PC-9 (cell line): Measurements from ENCODE around the gene CNPY4. TPM values are rescaled to one million over a fixed set of nuclear protein-coding genes. Genes with fewer than 3 reads are reported as not detected.

ENCODE experiments used
- BruUV-seq: library from RNA; stranded (reverse); fragments of 400-500 nt; replicated peaks from 2 replicates; lab custom pipeline; 2021; lab: Mats Ljungman, UMichigan
- CTCF ChIA-PET: fragments of 300-600 bp; sonication (Branson Sonifier 250); formaldehyde crosslinking; loops from one replicate; lab custom pipeline; 2022; ENCODE audit warnings: antibody characterized with exemption; lab: Charles Lee
- POLR2A ChIA-PET: fragments of 300-600 bp; sonication (Branson Sonifier 250); formaldehyde crosslinking; loops from one replicate; lab custom pipeline; 2022; ENCODE audit warnings: antibody characterized with exemption; ENCODE audit not compliant: unreplicated experiment; lab: Charles Lee
- DNase-seq, 2 experiments: peaks; one replicate each; pipeline versions ENCODE4 v3.0.0 to v3.0.0-alpha.2; 2015 to 2022; ENCODE audit warnings: mixed read lengths in 1 of 2
- H2AFZ ChIP-seq: fragments of 200-600 bp; sonication (generic); 2 replicates; pipeline ENCODE4 v1.8.1; 2017; ENCODE audit warnings: antibody characterized with exemption
- H3F3A ChIP-seq: fragments of 200-600 bp; sonication (generic); 2 replicates; pipeline ENCODE4 v1.8.1; 2017; ENCODE audit warnings: antibody characterized with exemption, mild to moderate bottlenecking, low read depth; ENCODE audit not compliant: insufficient read depth
- H3K27ac ChIP-seq: fragments of 200-600 bp; sonication (generic); 2 replicates; pipeline ENCODE4 v1.6.1; 2016; ENCODE audit warnings: mixed run types
- H3K27me3 ChIP-seq: fragments of 200-600 bp; sonication (generic); 2 replicates; pipeline ENCODE4 v1.6.1; 2016; ENCODE audit warnings: low read depth, mixed run types; ENCODE audit not compliant: insufficient read depth
- H3K36me3 ChIP-seq: fragments of 200-600 bp; sonication (generic); 2 replicates; pipeline ENCODE4 v1.6.1; 2016; ENCODE audit warnings: low read depth, mixed run types
- H3K4me1 ChIP-seq: fragments of 200-600 bp; sonication (generic); replicated peaks from 2 replicates; pipeline ENCODE4 v1.6.1; 2016; ENCODE audit warnings: mixed run types; ENCODE audit not compliant: insufficient read depth
- H3K4me2 ChIP-seq: fragments of 200-600 bp; sonication (generic); 2 replicates; pipeline ENCODE4 v1.6.1; 2017; ENCODE audit warnings: mixed run types
- H3K4me3 ChIP-seq: fragments of 200-600 bp; sonication (generic); 2 replicates; pipeline ENCODE4 v1.6.1; 2016; ENCODE audit warnings: mixed run types
- H3K79me2 ChIP-seq: fragments of 200-600 bp; sonication (generic); 2 replicates; pipeline ENCODE4 v1.6.1; 2017; ENCODE audit warnings: low read depth, mixed run types
- H3K9me2 ChIP-seq: fragments of 200-600 bp; sonication (generic); 2 replicates; pipeline ENCODE4 v1.8.1; 2017; ENCODE audit warnings: mild to moderate bottlenecking; ENCODE audit not compliant: insufficient read depth
- H3K9me3 ChIP-seq: fragments of 200-600 bp; sonication (generic); 2 replicates; pipeline ENCODE4 v1.8.1; 2016; ENCODE audit warnings: low read depth; ENCODE audit not compliant: insufficient read depth
- H4K20me1 ChIP-seq: fragments of 200-600 bp; sonication (generic); 2 replicates; pipeline ENCODE4 v1.8.1; 2017; ENCODE audit not compliant: insufficient read depth
- CTCF ChIP-seq: fragments of 200-600 bp; sonication (generic); conservative IDR thresholded peaks from 2 replicates; pipeline ENCODE4 v1.6.1; 2017; ENCODE audit warnings: mixed run types, antibody characterized with exemption, mild to moderate bottlenecking, moderate library complexity
- EZH2 ChIP-seq: fragments of 200-600 bp; sonication (generic); IDR thresholded peaks from 2 replicates; pipeline ENCODE4 v1.8.0; 2017; ENCODE audit warnings: antibody characterized with exemption, low read depth
- intact Hi-C: fragments of 100-400 bp; cut with micrococcal nuclease; formaldehyde crosslinking; loops from one replicate; pipeline ENCODE4 v1.10.0; 2022; ENCODE audit not compliant: unreplicated experiment
- total RNA-seq: library from RNA; stranded (reverse); gene quantifications from 2 replicates; pipeline ENCODE4 v1.2.3, GENCODE V29; 2021

The CNPY4 gene
- total RNA-seq, 1 experiment from 2014 or later, result 10.3 TPM

DNA sequence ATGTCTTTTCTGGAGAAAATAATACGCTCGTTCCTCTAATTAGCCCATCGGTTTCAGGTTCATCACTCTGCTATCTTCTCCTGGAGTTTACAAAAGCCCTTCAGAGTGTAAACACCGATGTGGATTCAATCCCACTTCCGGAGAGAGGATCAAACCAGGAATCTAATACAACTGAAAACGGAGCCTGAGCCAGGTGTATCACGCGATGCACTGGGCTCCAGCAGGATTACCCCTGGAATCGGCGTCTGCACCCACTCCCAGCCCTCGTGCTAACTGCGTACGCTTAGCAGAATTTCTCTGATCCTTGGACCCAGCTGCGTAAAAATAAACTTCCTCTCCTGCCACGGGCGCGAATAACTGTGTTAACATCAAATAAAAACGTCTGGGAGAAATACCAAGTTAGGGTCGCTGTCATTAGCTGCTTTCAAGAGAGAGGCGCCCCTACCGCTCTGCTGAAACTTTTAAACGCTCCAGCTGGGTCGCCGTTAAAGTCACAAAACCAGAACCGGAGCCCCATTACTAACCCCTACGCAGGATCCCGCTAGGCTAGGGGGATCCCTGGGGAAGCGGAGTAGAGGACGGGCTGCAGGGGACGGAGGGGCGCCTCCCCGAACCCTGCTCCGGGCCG lies 38.4 kb upstream of the CNPY4 start:
- Histone ChIP-seq H3K9me3 (no peaks in the 10 kb centered on the region; the same call in 1 of the 2 replicates), H3K36me3 (peaks cover 39% of the 10 kb centered on the region), H3K4me2 (peak overlapping the region; percentile 78), H3K79me2 (peaks cover 52% of the 10 kb centered on the region), H3K27me3 (no peaks in the 10 kb centered on the region), H3K27ac (peak overlapping the region; percentile 27; the same call in 1 of the 2 replicates), H4K20me1 (peaks cover 8% of the 10 kb centered on the region; the same call in 1 of the 2 replicates), H3K4me1 (peaks cover 15% of the 10 kb centered on the region), H2AFZ (peak overlapping the region; percentile 60), H3K9me2 (no peaks in the 10 kb centered on the region), H3K4me3 (peak overlapping the region; percentile 93), H3F3A (peaks cover 16% of the 10 kb centered on the region)
- TSS peak; percentile 40 for BruUV-seq
- TF ChIP-seq CTCF (no peak), EZH2 (no peak)
- DNase-seq, result no peak
- CTCF ChIA-PET, result no interaction called here
- intact Hi-C loops, result loop anchor here (1.0 to 5.0 kb wide), 6 partner anchors 32 to 709 kb away; partner anchors contain the start of genes ARPC1B, MEPCE, TRIM4 and ZSCAN21
- POLR2A ChIA-PET, result interaction anchor here (0.6 kb wide), 1 partner anchor 68 kb away, joined by 3 read pairs; no protein-coding TSS in a partner anchor

DNA sequence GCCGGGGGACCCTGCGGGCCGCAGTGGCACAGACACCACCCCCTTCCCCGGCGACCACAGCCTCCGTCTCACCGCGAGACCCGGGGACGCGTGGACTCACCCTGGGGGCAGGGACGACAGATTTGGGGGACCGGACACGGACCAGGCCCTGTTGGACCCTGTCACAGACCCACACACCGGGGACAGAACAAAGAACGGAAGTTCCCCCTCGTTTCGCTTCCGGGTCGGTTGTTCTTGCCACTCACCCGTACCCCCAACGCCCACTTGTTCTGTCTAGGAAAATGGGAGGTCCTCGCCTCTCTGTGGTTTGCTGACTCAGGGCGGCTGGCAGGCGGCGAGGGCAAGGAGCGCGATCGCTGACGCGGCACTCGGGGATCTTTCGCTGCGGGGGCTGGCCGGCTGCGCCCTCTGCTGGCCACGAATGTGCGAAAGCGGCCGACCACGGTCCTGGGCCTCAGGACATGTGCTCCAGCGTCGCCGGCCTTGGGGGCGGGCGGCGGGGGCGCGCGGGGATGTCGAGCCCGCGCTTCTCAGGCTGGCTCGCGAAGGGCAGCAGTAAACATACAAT lies 37.8 kb upstream of the CNPY4 start, which contains the start of gene ZNF3:
TSS of gene ZNF3 (minus strand) at position 189 of the 568 bp plus-strand sequence. CDS start 4,366 bp downstream, outside the sequence.
- peaks cover 50% of the 10 kb centered on the region for H3K79me2 ChIP-seq
- H3K36me3 ChIP-seq, result peaks cover 34% of the 10 kb centered on the region
- H3K4me1 ChIP-seq, result peaks cover 16% of the 10 kb centered on the region
- no TSS peak for BruUV-seq
- TF ChIP-seq EZH2, result no peak
- TF ChIP-seq CTCF, result peak; percentile 92
- DNase-seq, result peak; percentile 95 to 99
- H3K9me3 ChIP-seq, result no peaks in the 10 kb centered on the region; the same call in 1 of the 2 replicates
- peak within 1 kb of the TSS; percentile 93 for H3K4me3 ChIP-seq
- ChIA-PET POLR2A (interaction anchor here (0.6 to 1.1 kb wide), 2 partner anchors 20 to 69 kb away, joined by 3 to 24 read pairs; partner anchors contain the start of gene AP4M1), CTCF (interaction anchor here (1.1 kb wide), 1 partner anchor 51 kb away, joined by 7 read pairs; no protein-coding TSS in a partner anchor)
- H4K20me1 ChIP-seq, result peaks cover 8% of the 10 kb centered on the region; the same call in 1 of the 2 replicates
- H3F3A ChIP-seq, result peaks cover 17% of the 10 kb centered on the region
- peak within 1 kb of the TSS; percentile 79 for H3K27ac ChIP-seq
- peak within 1 kb of the TSS; percentile 69 for H2AFZ ChIP-seq
- peak within 1 kb of the TSS; percentile 78 for H3K4me2 ChIP-seq
- H3K9me2 ChIP-seq, result no peaks in the 10 kb centered on the region
- H3K27me3 ChIP-seq, result no peaks in the 10 kb centered on the region
- intact Hi-C loops, result loop anchor here (1.0 to 5.0 kb wide), 8 partner anchors 20 to 709 kb away; partner anchors contain the start of genes AP4M1, ARPC1B, MCM7 and MEPCE

- peak overlapping the region; percentile 78 for H3K4me2 ChIP-seq
- ChIA-PET CTCF (interaction anchor here (0.6 to 1.1 kb wide), 9 partner anchors 18 to 1242 kb away, joined by 3 to 12 read pairs (median 3); partner anchors contain the start of genes AP4M1 and MCM7), POLR2A (interaction anchor here (0.5 to 1.1 kb wide), 16 partner anchors 8 to 674 kb away, joined by 3 to 24 read pairs (median 8); partner anchors contain the start of genes AP4M1, BUD31, PDAP1 and ZCWPW1)
- H3K9me3 ChIP-seq, result no peaks in the 10 kb centered on the region
- BruUV-seq, result no TSS peak
- no peak overlapping the region; the same call in 1 of the 2 replicates for H3K4me3 ChIP-seq
- H3K9me2 ChIP-seq, result no peaks in the 10 kb centered on the region
- no peak for DNase-seq
- peaks cover 36% of the 10 kb centered on the region for H3K79me2 ChIP-seq
- H3K27ac ChIP-seq, result no peak overlapping the region
- H3K36me3 ChIP-seq, result peaks cover 22% of the 10 kb centered on the region
- no peak for TF ChIP-seq CTCF
- no peak for TF ChIP-seq EZH2
- H4K20me1 ChIP-seq, result peaks cover 8% of the 10 kb centered on the region; the same call in 1 of the 2 replicates
- peaks cover 26% of the 10 kb centered on the region for H3K4me1 ChIP-seq
- intact Hi-C loops, result loop anchor here (1.0 to 5.0 kb wide), 3 partner anchors 18 to 711 kb away; partner anchors contain the start of genes AP4M1, ARPC1B and MCM7
- peaks cover 25% of the 10 kb centered on the region for H3F3A ChIP-seq
- no peak overlapping the region for H2AFZ ChIP-seq
- H3K27me3 ChIP-seq, result no peaks in the 10 kb centered on the region
Observed at GRCh38 chr7:100082978-100083377, 36.5 kb upstream of the CNPY4 start.
